ENCODE results near the gene UBE2B. TPM values are rescaled to one million over a fixed set of nuclear protein-coding genes. Genes with fewer than 3 reads are reported as not detected.

The UBE2B gene
- total RNA-seq, 1 donor from 2014 or later, result 97.2 TPM

Other genes starting within 250 kb of the UBE2B start
- gene SKP1, start 194.6 kb upstream of the UBE2B start, total RNA-seq, result 254 and 257 TPM in 2 replicates
- gene PPP2CA, start 145.5 kb upstream of the UBE2B start, total RNA-seq, result 171 and 179 TPM in 2 replicates
- 1.1 and 1.3 TPM in 2 replicates for gene CDKL3, start 4.4 kb upstream of the UBE2B start, total RNA-seq
- gene CDKN2AIPNL, start 40.3 kb downstream of the UBE2B start, total RNA-seq, result 34.5 and 37.8 TPM in 2 replicates
- gene JADE2, start 154.1 kb downstream of the UBE2B start, total RNA-seq, result 76.8 and 81.2 TPM in 2 replicates